C4-2B (cell line): Measurements from ENCODE around the gene SF3B6.

Source experiments
- H3K27ac ChIP-seq: fragments of 450-650 bp; 2 replicates; pipeline ENCODE4 v1.5.1; 2017
- ZFX ChIP-seq: fragments of 450-650 bp; IDR thresholded peaks from 2 replicates; pipeline ENCODE4 v1.6.1; 2017
- TF ChIP-seq, protein P1 (sequence below): fragments of 450-650 bp; conservative IDR thresholded peaks from 2 replicates; pipeline ENCODE4 v1.5.1; 2017; ENCODE audit warnings: mild to moderate bottlenecking

The SF3B6 gene

DNA sequence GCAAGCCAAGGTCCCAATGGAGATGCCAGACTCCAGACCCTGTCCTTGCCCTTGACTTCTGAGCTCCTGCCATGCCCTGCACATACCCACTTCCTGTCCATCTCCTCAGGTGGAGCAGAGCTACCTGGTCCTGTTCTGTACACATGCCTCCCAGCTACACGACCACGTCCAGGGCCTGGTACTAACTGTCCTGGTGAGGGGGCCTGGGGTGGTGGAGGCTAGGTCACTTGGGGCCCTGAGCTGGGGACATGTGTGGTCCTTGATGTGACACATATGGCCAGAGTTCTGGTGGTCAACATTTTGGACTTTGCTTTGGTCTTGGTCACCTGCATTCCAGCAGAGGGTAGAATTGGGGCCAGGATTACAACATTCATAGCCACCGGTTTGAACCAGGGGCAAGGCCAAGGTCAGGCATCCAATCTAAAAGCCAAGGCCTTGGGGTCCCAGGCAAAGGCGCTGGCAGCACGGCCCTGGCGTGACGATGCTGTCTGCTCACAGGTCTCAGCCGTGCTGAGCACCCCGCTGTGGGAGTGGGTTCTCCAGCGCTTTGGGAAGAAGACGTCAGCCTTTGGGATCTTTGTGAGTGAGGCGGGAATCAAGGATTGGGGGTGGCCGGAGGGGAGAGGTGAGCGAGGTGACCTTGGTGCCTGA, 53.7 kb downstream of the SF3B6 start:
- H3K27ac ChIP-seq, result no peak overlapping the region
- TF ChIP-seq ZFX, result no peak
- TF ChIP-seq, protein P1, sequence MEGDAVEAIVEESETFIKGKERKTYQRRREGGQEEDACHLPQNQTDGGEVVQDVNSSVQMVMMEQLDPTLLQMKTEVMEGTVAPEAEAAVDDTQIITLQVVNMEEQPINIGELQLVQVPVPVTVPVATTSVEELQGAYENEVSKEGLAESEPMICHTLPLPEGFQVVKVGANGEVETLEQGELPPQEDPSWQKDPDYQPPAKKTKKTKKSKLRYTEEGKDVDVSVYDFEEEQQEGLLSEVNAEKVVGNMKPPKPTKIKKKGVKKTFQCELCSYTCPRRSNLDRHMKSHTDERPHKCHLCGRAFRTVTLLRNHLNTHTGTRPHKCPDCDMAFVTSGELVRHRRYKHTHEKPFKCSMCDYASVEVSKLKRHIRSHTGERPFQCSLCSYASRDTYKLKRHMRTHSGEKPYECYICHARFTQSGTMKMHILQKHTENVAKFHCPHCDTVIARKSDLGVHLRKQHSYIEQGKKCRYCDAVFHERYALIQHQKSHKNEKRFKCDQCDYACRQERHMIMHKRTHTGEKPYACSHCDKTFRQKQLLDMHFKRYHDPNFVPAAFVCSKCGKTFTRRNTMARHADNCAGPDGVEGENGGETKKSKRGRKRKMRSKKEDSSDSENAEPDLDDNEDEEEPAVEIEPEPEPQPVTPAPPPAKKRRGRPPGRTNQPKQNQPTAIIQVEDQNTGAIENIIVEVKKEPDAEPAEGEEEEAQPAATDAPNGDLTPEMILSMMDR, result no peak

DNA sequence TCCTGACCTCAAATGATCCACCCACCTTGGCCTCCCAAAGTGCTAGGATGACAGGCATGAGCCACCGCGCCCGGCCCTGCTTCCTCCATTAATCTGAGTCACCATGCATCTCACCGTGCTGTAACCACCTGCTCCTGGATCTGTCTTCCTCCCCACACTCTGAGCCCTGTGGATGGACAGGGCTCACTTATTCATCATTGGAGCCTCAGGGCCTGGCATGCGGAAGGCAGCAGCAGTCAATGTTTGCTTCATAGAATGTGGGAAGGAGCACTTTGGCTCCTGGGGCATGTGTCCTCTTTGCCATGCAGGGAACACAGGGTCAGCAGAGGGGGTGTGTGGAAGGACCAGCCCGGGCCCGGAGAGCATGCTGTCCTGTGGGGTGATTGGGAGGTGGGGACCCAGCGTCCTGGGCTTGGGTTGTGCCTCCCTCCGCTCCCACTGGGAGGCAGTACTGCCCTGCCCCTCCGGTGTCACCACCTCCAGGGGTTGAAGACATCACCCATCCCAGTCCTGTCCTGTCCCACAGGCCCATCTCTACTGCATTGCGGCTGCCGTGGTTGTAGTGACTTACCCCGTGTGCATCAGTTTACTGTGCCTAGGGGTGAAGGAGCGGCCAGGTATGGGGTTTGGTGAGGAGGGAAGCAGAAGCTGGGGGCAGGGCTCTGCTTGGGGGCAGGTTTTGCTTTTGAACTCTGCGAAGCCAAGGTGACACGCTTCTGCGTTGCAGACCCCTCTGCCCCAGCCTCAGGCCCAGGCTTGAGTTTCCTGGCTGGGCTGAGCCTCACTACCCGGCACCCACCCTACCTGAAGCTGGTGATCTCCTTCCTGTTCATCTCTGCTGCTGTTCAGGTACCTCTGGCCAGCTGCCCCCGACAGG, 54.8 kb downstream of the SF3B6 start:
- no peak overlapping the region for H3K27ac ChIP-seq
- TF ChIP-seq, protein P1, result no peak; the same call in 1 of the 2 replicates
- TF ChIP-seq ZFX, result no peak

DNA sequence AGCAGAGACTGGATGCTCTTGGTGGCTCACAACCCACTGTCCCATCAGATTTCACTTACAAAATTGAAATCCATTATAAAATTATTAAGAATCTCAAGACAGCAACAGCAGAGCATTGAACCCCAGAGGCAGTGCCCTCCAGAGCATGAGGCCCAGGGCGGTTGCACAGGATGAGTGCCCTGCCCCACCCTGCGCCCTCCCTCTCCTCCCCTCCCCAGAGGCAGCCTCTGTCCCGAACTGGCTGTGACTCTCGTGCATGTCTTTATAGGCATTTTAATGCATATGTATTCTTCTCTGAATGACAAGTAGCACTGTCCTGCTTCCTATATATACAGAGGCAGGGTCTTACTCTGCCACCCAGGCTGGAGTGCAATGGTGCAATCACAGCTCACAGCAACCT, 55.9 kb downstream of the SF3B6 start:
- H3K27ac ChIP-seq, result no peak overlapping the region
- TF ChIP-seq, protein P1, result no peak

DNA sequence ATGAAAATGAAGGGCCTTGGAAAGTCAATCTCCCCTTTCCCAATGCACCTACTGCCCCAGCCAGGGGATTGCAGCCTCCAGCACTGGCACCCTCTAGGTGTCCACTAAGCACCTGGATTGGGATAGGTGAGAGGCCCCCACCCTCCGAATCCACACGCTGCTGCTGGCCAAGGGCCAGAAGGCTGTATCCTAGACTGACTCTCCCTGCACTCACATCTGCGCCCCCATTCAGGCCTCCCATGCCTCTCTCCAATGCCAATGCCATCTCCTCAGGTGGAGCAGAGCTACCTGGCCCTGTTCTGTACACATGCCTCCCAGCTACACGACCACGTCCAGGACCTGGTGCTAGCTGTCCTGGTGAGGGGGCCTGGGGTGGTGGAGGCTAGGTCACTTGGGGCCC, 56.4 kb downstream of the SF3B6 start:
- TF ChIP-seq ZFX, result no peak
- TF ChIP-seq, protein P1, result no peak
- no peak overlapping the region for H3K27ac ChIP-seq

DNA sequence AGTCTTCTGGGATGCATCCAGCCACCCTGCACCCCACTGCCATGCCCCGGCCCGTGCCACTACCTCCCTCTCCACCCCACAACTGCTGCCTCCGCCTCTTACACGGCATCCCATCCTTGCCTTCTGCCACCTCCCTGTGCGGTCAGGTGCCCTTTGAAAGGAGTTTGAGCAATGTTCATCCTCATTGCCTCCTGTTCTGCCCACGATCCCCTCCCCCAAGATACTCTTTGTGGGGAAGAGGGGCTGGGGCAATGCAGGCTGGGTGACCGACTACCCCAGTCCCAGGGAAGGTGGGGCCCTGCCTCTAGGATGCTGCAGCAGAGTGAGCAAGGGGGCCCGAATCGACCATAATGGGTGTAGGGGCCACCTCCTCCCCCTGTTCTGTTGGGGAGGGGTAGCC, 57.9 kb downstream of the SF3B6 start:
- TF ChIP-seq, protein P1, result no peak
- no peak for TF ChIP-seq ZFX
- no peak overlapping the region for H3K27ac ChIP-seq

DNA sequence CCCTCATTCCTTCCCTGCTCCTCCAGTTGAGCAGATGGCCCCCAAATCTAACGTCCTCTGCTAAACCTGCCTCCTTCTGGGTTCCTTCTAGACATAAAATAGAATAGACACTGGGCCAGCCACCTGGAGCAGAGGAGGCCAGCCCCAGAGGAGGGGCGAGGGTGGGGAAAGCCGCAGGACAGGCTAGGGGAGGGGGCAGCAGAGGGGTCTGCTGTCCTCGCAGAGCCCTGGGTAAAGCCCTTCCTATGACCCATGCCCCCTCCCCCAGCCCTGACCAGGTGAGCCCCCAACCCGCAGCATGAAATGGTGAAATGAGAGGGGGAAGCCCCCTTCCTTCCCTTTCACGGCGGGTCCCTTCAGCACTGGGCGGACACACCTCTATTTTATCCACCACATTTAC, 58.4 kb downstream of the SF3B6 start:
- no peak overlapping the region for H3K27ac ChIP-seq
- TF ChIP-seq ZFX, result no peak
- TF ChIP-seq, protein P1, result no peak
